ENCODE data around the gene KCNC3.

DNA sequence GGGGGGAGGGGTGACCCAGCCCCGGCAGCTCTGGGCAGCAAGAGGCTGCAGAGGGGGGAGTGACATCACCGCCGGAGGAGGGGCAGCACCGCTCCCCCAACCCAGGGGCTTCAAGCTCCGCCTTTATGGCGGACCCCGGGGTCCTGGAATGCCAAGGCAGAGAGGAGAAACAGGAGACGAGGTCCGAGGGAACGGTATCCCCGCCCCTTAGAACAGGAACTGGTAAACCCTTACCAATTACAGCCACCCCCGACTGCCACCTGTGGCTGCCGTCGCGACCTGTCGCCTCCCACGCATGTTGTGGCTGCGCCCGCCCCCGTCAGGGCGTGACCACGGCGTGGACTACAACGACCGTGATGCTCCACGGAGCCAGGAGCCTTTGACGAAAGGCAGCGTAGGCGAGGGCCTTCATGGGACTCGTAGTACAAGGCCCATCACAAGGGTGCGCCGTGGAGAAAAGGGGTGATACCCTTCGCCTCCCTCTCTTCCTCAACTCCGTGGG lies 4.1 kb upstream of the KCNC3 start:
- TF ChIP-seq, protein P1, sequence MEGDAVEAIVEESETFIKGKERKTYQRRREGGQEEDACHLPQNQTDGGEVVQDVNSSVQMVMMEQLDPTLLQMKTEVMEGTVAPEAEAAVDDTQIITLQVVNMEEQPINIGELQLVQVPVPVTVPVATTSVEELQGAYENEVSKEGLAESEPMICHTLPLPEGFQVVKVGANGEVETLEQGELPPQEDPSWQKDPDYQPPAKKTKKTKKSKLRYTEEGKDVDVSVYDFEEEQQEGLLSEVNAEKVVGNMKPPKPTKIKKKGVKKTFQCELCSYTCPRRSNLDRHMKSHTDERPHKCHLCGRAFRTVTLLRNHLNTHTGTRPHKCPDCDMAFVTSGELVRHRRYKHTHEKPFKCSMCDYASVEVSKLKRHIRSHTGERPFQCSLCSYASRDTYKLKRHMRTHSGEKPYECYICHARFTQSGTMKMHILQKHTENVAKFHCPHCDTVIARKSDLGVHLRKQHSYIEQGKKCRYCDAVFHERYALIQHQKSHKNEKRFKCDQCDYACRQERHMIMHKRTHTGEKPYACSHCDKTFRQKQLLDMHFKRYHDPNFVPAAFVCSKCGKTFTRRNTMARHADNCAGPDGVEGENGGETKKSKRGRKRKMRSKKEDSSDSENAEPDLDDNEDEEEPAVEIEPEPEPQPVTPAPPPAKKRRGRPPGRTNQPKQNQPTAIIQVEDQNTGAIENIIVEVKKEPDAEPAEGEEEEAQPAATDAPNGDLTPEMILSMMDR (tag by site-specific recombination; IDR thresholded peaks at IDR 0.05), result no peak
- peak; percentile 31; the same call in 1 of the 2 replicates for TF ChIP-seq GLIS1 (tag by site-specific recombination; IDR thresholded peaks at IDR 0.05)

Data from HEK293 (cell line).